Measurements from ENCODE around the gene FHIP1A.

GRCh38 chr4:151402145-151402865 is 6.7 kb upstream of the FHIP1A start:
- TF ChIP-seq CTCF (IDR thresholded peaks at IDR 0.05 in 4 of 5, conservative IDR thresholded peaks at IDR 0.05 in 1 of 5) (no peak), POLR2A (IDR thresholded peaks at IDR 0.05) (no peak)

All from gastrocnemius medialis (tissue), 4 donors.